RWPE1 (cell line): ENCODE data around the gene PIK3R1.

Experiments
- CTCF ChIA-PET: fragments of 350-600 bp; sonication (Branson Sonifier 250); formaldehyde crosslinking; extraction: SDS; loops from one replicate; lab custom pipeline; 2021; lab: Yijun Ruan, JAX
- POLR2A ChIA-PET: fragments of 400-600 bp; formaldehyde crosslinking; extraction: SDS; loops from one replicate; lab custom pipeline; 2020; ENCODE audit warnings: antibody characterized with exemption; ENCODE audit not compliant: low non-redundant PET; lab: Yijun Ruan, JAX
- DNase-seq: peaks from one replicate; pipeline ENCODE4 v3.0.0; 2012; ENCODE audit warnings: low spot score
- H3K27ac ChIP-seq: fragments of 450-650 bp; 2 replicates; pipeline ENCODE4 v1.5.1; 2017
- CTCF ChIP-seq: fragments of 450-650 bp; conservative IDR thresholded peaks from 2 replicates; pipeline ENCODE4 v1.5.1; 2017; ENCODE audit warnings: low read depth, mild to moderate bottlenecking

Gene PIK3R1

GRCh38 chr5:68176253-68176652 is 39.3 kb upstream of the PIK3R1 start:
- ChIA-PET POLR2A (no interaction called here), CTCF (no interaction called here)
- TF ChIP-seq CTCF: no peak
- no peak overlapping the region for H3K27ac ChIP-seq
- no peak for DNase-seq

- ChIA-PET CTCF (no interaction called here), POLR2A (interaction anchor here (0.7 kb wide), 1 partner anchor 9 kb away, joined by 3 read pairs; no protein-coding TSS in a partner anchor)
Observed at GRCh38 chr5:68176802-68177479, 38.6 kb upstream of the PIK3R1 start.

GRCh38 chr5:68177676-68178075 is 37.9 kb upstream of the PIK3R1 start:
- H3K27ac ChIP-seq: no peak overlapping the region
- TF ChIP-seq CTCF: no peak
- POLR2A ChIA-PET: no interaction called here
- CTCF ChIA-PET: interaction anchor here (0.6 kb wide), 1 partner anchor 17 kb away, joined by 8 read pairs; no protein-coding TSS in a partner anchor
- DNase-seq: no peak

More at GRCh38 chr5:68176802-68177479, 38.6 kb upstream of the PIK3R1 start:
- DNase-seq: no peak
- H3K27ac ChIP-seq: no peak overlapping the region
- no peak for TF ChIP-seq CTCF

GRCh38 chr5:68178579-68178978 is 37.0 kb upstream of the PIK3R1 start:
- ChIA-PET CTCF (no interaction called here), POLR2A (no interaction called here)
- H3K27ac ChIP-seq: no peak overlapping the region
- peak; percentile 86 for DNase-seq
- TF ChIP-seq CTCF: no peak

- no peak overlapping the region for H3K27ac ChIP-seq
- POLR2A ChIA-PET: no interaction called here
- TF ChIP-seq CTCF: no peak
- no peak for DNase-seq
- CTCF ChIA-PET: interaction anchor here (0.5 to 1.0 kb wide), 4 partner anchors 12 to 593 kb away, joined by 3 read pairs; no protein-coding TSS in a partner anchor
Observed at GRCh38 chr5:68180121-68181038, 35.2 kb upstream of the PIK3R1 start.

GRCh38 chr5:68181039-68181599 is 34.4 kb upstream of the PIK3R1 start:
- no peak for TF ChIP-seq CTCF
- ChIA-PET CTCF (no interaction called here), POLR2A (no interaction called here)
- no peak for DNase-seq
- no peak overlapping the region for H3K27ac ChIP-seq
